ELR (cell line): ENCODE data around the gene NEURL1.
"Not testable (repeated sequence)": the region's sequence is repeated elsewhere in the genome, so short reads cannot be mapped to it uniquely, and the experiment has no call there.

Source experiments
- DNase-seq: peaks from one replicate; pipeline ENCODE4 v3.0.0-alpha.2; 2015; ENCODE audit warnings: low read depth

Gene NEURL1

DNA sequence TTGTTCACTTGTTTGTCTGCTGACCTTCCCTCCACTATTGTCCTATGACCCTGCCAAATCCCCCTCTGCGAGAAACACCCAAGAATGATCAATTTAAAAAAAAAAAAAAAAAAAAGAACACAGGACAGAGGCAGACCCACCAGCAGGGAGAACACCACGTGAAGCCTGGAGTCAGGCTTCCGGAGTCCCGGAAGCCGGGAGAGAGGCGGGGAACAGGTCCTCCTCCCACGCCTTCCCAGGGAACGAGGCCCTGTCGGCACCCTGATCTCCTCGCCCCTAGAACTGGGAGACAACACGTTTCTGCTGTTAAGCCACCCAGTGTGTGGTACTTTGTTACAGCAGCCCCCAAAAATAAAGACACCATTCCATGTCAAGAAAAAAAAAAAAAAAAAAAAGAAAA, 114.6 kb downstream of the NEURL1 start:
- not testable (repeated sequence) for DNase-seq

DNA sequence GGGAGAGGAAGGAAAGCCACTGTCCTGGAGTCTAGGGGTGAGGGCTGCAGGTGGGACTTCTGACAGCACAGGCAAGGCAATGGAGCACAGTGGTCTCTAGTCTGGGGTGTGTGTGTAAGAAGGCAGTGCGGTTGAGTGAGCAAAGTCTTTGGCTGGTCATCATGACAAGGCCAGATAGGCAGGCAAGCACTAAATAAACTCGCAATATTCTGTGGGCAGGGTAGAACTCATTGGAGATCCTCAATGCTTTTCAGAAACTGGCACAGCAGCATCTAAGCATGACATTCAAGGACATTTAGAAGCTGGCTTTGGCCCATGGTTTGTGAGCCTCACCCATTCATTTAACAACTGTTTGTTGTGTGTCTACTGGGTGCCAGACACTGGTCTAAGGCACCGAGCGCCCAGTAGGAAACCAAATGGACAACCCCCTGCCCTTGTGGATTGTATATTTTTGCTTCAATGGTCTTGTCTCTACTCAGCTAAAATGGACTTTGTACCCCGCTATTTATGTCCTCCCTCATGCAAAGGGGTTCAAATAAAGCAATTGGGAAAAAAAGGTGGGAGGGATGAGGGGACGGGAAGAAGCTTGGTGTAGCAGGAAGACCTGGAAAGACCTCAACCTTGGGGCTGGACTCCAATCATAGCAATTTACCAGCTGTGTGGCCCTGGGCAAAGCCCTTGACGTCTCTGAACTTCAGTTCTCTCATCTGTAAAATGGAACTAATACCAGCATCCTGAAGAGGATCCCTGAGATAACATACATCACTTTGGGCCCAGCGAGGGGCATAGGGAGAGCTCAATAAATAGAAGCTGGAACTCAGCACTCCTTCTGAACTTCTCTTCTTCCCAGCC, 116.0 kb downstream of the NEURL1 start:
- DNase-seq = no peak

DNA sequence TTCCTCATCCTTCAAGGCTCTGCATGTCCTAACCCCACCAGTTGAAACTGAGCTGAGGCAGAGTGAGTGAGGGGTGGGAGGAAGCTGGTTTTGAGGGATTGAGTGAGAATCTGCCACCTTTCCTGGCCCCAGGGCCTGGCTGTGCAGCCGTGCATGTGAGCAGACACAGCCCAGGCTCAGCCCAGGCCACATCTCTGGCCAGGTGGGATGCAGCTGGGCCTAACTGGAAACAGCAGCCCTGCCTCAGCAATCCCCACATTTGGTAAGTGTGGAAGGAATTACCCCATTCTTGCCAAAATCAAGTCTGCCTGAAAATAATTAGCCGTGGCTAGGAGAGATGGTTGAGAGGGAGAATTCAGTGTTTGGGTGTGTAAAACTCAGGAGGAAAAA, 116.6 kb downstream of the NEURL1 start:
- DNase-seq = no peak

DNA sequence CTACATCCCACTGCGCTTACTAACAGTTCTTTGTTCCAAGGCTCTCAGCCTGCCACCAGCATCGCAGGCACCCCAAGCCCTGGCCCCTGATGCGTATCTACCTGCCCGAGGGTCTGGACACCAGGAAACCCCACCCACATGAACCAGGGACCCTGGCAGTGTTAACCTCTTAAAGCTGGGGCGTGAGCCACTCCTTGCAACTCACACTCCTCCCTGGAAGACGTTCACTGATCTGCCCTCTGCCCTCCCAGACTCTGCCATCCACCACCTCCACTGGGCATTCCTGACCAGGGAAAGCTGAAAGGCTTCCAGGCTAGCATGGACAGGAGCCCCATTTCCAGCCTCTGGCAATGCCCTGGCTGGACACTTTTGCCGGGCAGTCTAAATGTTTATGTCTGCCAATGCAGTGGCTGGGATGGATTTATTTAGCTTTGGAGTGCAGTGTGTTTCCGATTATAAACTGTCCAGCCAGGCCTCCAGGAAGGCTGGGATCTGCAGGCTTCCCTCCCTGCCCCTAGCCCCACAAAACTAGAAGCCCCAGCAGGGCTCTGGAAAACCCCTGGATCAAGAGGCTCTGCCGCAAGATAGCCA, 117.5 kb downstream of the NEURL1 start:
- DNase-seq = no peak

DNA sequence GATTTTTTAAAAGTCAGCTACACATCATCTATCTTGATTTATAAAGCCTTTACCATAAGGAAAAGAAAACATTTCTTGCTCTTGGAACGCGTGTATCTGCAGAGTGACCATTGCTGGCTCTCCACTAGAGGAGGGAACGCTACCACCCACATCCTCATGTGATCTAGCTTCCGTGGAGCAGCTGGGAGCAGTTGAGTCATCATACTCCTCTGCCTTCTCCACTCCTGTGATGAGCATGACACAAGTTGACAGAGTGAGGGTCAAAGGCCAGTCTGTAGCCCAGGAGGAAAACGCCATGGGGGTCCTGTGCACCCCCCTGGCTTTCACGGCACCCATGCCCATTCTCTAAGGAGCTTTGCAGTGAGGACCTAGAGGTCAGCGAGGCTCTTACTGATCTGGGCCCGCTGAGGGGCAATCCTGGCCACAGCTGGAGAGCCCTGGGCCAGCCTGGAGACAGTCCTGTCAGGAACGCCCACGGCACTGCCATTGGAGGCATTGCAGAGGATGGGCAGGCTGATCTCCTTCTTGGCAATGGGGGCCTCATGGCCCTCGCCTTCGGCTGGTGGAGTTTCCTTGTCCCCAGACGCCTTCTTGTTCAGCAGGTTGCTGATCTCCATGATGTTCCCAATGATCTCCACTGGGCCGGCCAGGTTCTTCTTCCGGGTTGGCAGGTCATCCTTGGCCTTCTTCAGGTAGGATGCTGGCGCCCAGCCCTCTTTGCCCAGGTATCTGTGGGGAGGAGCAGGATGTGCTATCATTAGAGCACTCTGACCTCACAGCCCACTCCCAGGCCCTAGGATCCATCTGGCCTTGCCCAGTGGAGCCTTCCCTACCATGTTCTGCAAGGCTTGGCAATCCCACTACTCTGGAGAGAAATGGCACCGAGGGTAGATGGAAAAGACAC, 119.2 kb downstream of the NEURL1 start:
- DNase-seq = peak; percentile 80

DNA sequence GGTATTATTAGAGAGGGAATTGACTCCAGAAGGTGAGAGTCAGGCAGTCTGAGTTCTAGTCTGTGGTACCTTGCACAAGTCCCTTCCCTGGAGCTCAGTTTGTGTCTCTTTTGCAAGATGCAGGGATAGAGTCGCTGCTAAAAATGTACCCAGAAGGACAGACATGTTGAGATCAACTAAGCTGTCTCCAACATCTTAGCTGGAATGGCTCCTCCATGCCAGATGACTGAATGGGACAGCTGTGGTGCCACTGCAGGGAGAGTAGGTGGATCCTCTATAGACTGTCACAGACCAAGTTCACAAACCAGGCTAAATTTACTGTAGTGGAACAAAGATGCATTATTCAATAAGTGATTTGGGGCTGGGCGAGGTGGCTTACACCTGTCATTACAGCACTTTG, 120.1 kb downstream of the NEURL1 start:
- no peak for DNase-seq

DNA sequence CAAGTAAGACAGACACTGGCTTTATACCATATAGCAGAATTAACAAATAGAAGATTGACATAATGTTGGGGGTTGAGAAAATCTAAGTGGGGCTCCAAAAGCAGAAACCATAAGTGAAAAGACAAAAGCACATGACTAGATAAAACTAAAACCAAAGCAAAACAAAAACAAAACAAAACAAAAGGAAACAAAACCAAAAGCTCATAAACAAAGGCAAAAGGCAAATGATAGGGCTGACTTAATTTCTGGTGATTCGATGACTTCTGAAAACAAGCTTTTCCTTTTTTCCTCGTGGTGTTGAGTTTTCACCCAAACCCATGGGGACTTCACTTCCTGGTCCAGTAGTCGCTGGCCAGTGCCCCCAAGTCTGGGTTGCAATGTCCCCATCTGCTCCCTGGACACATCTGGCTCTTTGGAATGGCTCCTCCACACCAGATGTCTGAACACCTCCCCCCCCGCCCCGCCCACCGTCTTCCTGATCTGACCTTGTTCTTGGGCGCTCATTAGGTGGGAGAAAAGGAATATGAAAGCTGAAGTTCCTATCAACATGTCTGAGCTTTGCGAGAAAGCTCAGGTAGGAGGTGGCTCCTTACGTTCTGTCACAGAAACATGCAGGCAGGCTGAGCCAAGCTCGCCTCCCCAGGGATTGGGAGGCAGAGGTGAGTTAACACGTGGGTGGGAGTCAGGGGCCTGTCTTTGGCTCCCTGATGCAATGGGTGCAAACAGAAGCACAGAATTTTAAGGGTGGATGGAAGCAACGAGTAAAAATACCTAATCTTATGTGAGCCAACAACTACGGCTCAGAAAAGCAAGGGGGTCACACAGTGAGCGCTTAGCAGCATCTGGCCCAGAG, 121.0 kb downstream of the NEURL1 start:
- DNase-seq = no peak

DNA sequence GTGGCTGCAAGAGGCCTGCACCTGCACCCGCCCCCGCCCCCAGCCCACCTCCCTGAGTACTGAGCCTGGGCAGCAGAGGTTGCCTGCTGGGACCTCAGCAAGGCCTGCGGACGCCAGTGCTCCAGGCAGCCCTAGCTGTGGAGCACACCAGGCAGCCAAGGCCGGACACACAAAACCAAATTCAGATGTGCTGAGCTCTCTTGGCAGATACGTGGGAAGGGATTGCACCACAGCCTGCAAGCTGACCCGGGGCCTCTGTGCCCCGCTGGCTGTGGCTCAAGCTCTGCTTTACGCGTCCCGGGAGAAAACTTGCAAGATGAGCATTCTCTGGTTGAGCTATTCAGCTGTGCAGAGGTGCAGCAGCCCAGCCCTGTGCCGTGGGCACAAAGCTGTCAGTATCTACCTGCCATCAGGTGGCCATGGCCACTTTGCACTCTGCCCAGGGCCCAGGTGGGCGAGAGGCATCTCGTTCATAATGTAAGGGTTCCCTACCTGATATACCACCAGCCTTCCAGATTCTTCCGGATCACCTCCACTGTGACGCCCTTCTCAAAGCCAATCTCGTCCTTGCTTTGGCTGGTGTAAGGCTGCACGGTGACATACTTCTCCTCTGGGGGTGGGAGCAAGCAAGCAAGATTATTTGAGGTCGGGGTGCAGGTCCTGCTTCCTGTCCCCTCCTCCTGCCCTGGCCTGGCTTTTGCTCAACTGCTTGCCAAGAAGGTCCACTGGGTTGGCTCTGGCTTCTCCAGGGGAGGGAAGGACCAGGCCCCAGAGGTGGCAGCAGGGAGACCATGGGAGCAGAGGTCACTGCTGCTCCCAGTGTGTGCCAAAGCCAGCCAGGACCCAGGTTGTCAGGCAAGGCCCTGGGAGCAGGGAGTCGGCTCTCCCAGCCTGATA, 123.4 kb downstream of the NEURL1 start:
- DNase-seq = no peak

DNA sequence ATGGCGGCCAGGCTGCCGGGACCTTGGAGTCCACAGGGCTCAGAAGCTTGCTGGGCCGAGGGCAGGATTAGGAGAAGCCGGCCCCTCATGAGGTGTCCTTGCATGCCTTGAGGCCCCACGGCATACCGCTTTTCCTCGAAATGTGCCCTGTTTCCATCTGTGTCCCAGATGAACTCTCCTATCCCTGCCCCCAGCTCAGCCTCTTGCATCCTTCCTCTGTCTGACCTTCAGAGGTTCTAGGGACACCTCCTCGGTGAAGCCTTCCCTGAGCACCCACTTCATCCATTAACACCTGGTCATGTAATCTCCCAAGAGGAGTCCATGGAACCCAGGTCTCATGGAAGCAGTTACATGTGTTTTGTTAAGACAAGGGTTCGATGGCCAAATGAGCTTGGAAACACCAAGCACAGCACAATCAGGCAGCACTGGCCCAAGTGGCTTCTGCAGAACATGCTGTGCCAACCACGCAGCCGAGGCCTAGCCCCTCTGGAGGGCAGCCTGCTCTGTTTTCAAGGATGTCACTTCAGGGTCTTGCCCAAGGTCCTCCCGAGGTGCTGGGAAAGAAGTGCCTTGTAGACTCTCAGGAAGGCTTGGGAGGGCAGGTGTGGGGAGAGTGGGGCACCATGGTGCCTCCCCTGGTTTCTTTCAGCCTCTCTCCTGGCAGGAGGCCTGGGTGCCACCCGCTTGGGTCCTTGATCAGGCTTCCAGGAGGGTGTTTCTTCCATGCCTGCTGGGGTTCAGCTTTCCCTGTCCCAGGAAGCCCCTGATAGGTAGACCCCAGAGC, 124.3 kb downstream of the NEURL1 start:
- DNase-seq = no peak

DNA sequence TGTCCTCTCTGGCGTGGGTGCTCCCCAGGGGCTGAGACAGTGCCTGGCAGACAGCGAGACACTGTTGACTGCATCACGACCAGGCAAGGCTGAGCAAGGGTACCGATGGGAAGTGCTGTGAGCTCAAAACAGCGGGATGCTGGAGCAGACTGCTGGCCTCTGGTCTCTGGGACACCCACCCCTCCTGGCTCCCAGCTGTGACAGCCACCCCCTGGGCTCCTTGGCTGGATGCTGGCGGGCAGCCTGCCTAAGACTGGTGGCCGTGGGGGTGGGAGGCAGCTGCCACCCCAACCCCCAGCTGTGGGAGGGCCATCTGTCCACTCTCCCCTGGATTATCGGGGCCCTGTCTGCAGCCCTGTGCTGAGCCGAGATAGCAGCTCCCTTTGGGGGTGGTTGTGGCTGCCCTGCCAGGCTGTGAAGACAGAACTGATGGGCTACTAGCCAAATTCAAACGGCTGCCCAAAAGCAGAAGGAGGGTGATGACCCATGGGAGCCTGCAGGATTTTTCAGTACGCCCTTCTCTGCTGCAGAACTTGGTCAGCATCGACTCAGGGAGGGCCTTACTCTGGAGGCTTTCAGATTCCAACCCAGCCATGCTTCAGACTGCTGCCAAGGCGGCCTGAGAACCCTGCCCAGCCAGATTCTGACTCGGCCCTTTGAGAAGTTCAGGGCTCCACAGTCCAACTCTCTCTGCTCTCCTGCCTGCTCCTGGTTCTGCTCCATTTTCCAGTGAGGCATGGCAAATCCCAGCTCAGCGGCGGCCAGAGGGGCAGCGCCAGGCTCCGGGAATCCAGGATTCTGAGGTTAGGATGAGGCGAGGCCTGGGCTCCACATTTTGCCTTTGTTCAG, 125.3 kb downstream of the NEURL1 start:
- DNase-seq = no peak

DNA sequence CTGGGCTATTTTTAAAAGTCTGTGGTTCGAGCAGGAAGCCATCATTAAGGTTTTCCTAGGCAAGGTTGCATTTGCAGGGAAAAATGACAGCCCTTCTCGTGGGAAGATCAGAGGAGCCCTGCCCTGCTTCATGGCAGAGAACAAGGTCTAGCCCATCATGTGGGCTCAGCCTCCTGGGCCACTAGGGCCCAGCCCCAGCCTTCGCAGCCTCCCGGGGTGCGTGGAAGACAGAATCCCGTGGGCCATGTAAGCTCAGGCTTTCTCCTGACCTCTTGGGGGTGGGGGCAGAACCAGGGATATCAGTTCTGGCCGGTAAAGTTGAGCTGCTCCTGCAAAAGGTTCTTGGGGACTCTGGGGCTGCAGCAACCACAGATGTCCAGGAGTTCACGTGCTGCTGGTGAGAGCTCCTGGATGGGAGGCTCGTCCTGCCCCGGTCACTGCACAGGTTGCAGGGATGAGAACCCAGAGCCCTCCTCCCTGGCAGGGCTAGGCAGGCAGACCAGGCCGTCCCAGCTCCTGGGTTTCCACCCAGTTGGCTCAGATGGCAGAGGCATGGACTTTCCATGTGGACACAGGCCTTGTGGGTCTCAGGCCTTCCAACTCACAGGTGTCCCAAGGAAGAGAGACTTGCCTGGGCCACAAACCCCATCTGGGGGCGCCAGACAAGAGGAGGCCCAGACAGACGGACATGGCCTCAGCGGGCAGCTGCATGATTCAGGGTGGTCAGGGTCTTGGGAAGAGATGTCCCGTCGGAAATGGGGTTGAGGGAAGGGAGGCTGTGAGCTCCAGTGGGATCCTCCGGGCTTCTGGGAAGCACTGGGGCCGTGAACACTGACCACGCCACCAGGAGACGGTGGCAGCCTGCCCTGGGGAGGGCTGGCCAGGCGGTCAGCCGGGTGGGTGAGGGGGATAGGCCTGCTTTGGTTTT, 126.2 kb downstream of the NEURL1 start:
- DNase-seq = no peak

DNA sequence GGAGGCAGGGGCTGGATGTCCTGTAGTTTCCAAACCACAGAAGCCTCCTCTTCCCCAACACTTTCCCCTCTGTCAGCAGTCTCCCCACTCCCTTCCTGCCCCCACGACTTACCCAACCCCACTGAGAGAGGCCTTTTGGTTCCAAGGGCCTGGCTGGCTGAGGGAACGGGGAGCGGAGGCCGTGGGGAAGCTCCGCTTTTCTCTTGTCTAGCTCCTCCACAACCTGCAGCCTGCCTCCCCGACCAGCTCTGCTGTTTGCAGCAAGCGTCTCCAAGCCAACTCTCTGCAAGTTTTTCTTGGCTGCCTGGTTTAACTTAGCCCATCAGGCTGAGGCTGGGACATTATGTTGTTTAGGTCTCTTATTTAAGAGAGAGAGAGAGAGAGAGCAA, 126.8 kb downstream of the NEURL1 start:
- no peak for DNase-seq

DNA sequence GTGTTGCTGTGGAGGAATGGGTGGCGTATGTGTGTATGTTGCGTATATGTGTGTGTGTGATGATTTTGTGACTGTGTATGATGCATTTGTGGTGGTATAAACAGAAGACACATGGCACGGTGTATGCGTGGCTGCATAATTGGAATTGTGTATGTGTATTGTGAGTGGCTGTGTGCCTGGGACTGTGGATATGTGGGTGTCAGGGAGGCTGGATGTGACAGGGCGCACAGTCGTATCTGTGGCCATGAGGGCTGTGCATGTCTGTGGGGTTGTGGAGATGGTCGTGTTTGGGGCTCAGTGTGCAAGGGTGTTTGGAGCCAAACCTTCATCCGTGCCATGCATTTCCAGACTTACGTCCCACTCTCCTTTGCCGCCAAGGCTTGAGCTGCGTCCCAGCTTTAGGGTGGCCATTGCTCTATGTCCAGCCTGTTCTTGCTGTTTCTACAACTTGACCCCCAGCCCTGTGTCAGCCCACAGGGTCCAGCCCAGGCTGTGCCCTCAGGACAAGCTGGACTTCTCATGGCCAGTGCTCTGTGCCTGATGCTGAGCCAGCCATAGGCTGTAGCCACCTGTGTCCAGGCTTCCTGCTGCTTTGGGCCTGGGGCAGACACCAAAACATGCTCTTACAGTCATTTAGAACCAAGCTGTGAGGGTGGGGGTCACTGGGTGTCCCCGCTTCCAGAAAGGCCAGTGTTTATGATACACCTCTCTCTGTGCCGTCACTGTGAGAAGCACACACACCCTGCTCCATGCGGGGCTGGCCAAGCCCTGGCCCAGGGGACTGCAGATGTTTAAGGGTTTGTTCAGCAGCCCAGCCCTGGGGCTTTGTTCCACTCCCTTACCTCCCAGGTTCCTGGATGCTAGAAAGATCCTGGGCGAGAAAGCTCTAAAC, 127.6 kb downstream of the NEURL1 start:
- DNase-seq = no peak

DNA sequence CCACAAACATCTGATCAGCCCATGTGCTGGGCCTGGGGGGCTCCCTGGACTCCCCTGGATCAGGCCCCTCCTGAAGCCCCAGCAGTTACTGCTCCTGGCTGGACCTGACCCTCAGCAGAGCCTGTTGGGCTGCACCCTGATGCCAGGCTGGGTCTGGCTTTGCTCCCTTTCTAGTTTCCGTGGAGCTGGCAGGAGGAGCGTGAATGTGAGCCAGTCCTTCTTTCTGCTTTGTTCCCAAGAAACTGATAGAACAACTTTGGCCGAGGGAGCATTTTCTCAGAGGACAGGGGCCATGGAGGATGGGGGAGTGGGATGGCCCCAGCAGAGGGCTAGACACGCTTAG, 128.2 kb downstream of the NEURL1 start:
- no peak for DNase-seq

DNA sequence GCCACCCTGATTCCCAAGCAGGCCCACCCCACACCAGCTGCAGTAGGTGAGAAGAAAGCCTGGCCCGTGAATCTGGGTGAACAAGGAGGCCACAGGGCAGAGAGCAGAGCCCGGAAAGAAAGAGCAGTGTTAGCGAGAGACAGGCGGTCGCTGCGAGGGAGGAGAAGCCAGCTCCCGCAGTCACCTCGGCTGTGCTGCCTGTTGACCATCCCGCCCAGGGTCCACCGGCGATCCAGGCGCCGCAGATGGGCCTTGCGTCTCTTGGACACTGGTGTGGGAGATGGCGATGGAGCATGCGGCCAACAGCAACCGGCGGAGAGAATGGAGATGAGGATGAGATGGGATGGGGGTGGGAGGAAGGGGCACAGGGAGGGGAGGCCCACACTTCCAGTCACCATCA, 128.8 kb downstream of the NEURL1 start:
- no peak for DNase-seq

DNA sequence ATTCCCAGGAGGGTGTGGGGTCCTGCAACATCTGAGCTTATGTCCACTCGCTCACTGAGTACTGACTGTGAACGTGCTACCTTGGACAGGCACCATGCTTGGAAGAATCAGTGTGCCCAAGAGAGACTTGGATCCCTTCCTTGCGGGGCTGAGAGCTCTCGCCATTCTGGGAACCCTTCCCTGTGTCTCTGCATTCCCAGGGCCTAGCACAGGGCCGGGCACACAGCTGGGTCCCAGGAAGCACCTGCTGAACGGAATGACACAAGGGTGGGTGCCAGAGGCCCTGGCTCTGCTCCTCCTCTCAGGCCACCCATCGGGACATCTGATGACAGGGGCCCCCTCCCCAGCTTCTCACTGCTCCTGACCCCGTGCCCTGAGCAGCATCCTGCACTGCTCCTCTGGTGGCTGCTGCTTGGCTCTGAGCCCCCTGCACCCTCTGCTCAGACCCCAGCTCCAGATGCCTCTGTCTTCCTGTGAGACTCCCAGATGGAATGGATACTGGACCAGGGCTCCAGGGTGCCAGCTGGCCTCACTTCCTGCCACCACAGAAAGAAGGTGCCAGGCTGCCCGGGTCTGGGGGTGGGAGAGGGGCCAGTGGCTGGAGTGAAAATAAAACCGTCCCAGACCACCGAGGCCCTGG, 129.6 kb downstream of the NEURL1 start:
- no peak for DNase-seq

DNA sequence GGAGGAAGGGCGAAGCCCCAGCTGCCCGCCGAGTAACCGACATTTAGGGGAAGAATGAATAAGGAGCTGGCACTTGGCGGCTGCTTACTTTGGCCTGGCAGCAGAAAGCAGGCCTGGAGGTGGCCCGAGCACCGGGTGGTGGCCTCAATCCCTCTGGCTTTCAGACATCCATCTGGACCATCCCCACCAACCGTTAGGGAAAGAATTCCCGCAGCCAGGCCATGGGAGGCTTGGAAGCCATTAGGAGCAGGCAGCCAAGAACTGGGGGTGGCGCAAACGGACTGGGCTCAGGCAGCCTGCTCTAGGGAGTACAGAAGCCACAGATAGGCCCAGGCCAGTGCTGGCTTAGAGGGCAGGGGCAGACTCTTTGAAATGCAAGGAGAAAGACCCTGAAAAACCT, 132.7 kb downstream of the NEURL1 start:
- no peak for DNase-seq
